ENCODE data around the gene METTL8. TPM values are rescaled to one million over a fixed set of nuclear protein-coding genes. Genes with fewer than 3 reads are reported as not detected.

Gene METTL8
- polyA plus RNA-seq, 1 of the 3 experiments (the other 2 are of a cell fraction), result 5.1 TPM

DNA sequence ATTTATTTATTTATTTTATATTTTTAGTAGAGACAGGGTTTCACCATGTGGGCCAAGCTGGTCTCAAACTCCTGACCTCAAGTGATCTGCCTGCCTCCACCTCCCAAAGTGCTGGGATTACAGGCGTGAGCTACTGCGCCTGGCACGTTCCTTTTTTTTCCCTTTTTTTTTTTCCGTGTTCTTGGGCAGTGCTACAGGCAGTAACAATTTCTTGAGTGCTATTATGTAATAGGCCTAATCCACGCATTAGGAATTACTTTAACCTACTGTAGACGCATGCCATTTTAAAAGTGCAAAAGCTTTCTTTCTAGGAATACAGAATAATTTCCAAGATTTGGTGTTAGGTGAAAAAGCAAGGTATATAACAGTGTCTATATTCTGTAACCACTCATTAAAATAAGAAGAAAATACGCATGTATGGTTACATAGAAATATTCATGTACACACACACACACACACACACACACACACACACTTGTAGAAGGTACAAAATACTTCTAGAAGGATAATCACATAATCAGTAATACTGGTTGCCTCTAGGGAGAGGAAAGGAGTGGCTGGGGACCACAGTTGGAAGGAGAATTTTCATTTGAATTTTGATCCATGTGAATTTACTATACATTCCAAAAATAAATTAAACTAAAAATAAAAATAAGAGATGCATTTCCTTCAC is 92.3 kb downstream of the METTL8 start:
- Histone ChIP-seq H3K27ac (ENCODE audit: low read depth in 2 of 2, low read length in 1 of 2) (no peak overlapping the region; a peak in 1 of 4 replicates), H2AFZ (ENCODE audit: low read depth) (no peak overlapping the region), H3K27me3 (ENCODE audit: insufficient read depth) (no peaks in the 10 kb centered on the region), H4K20me1 (ENCODE audit: insufficient read depth) (no peaks in the 10 kb centered on the region), H3K4me3 (ENCODE audit: low read depth in 2 of 2, low read length in 1 of 2) (no peak overlapping the region), H3K4me2 (no peak overlapping the region), H3K36me3 (replicated peaks in 1 of 2; ENCODE audit: control insufficient read depth in 1 of 2, insufficient read depth in 2 of 2, low read length in 1 of 2) (no peaks in the 10 kb centered on the region), H3K9ac (no peak overlapping the region), H3K9me2 (no peaks in the 10 kb centered on the region), H3K79me2 (ENCODE audit: insufficient read depth) (no peaks in the 10 kb centered on the region), H3F3A (replicated peaks; ENCODE audit: insufficient read depth) (peaks cover 4% of the 10 kb centered on the region), H3K4me1 (ENCODE audit: control insufficient read depth in 1 of 2, insufficient read depth in 2 of 2, low read depth in 1 of 2, low read length in 1 of 2) (no peaks in the 10 kb centered on the region), H3K9me3 (no peaks in the 10 kb centered on the region)
- ChIA-PET CTCF (no interaction called here), POLR2A (no interaction called here)
- no peak for DNase-seq
- TF ChIP-seq EP300 (IDR thresholded peaks at IDR 0.05; ENCODE audit: borderline replicate concordance in 1 of 2, low read depth in 1 of 2, low read length in 1 of 2) (no peak), FOSL2 (IDR thresholded peaks at IDR 0.05; ENCODE audit: borderline replicate concordance, low read depth) (no peak), TEAD4 (IDR thresholded peaks at IDR 0.05; ENCODE audit: borderline replicate concordance, insufficient read depth) (no peak), ELF1 (IDR thresholded peaks at IDR 0.05) (no peak), NRF1 (IDR thresholded peaks at IDR 0.05; ENCODE audit: low read depth, low read length) (no peak)
- TF ChIP-seq, protein P1, sequence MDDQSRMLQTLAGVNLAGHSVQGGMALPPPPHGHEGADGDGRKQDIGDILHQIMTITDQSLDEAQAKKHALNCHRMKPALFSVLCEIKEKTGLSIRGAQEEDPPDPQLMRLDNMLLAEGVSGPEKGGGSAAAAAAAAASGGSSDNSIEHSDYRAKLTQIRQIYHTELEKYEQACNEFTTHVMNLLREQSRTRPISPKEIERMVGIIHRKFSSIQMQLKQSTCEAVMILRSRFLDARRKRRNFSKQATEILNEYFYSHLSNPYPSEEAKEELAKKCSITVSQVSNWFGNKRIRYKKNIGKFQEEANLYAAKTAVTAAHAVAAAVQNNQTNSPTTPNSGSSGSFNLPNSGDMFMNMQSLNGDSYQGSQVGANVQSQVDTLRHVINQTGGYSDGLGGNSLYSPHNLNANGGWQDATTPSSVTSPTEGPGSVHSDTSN (IDR thresholded peaks at IDR 0.05), result no peak
- WGBS (ENCODE audit: low lambda C conversion rate), result 99% methylated on average over 7 of the region's 7 CpGs

DNA sequence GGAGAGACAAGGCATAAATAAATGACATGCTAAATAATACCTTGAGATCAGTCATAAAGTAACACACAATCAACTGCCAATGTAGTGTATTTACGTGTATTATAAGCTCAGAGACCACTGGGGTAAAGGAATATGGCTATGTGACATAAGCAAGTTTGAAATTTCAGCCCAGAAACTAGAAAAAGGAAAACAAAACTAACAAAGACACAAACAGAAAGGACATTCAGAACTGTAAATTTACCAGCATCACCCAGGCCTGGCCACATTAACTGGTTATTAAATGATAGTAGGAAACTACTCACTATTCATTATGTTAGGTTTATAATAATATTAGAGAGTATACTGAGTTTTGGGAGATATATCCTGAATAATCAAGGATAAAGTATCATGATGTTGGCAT is 98.8 kb downstream of the METTL8 start:
- ChIA-PET CTCF (no interaction called here), POLR2A (no interaction called here)
- Histone ChIP-seq H3K9ac (no peak overlapping the region), H3K4me1 (ENCODE audit: control insufficient read depth in 1 of 2, insufficient read depth in 2 of 2, low read depth in 1 of 2, low read length in 1 of 2) (peaks cover 0 to 2% of the 10 kb centered on the region in 2 experiments; a peak in 1 of 4 replicates), H4K20me1 (ENCODE audit: insufficient read depth) (no peaks in the 10 kb centered on the region), H3K4me2 (no peak overlapping the region), H3K36me3 (replicated peaks in 1 of 2; ENCODE audit: control insufficient read depth in 1 of 2, insufficient read depth in 2 of 2, low read length in 1 of 2) (no peaks in the 10 kb centered on the region), H3K4me3 (ENCODE audit: low read depth in 2 of 2, low read length in 1 of 2) (no peak overlapping the region), H3F3A (replicated peaks; ENCODE audit: insufficient read depth) (no peaks in the 10 kb centered on the region), H2AFZ (ENCODE audit: low read depth) (no peak overlapping the region), H3K27ac (ENCODE audit: low read depth in 2 of 2, low read length in 1 of 2) (no peak overlapping the region), H3K9me3 (no peaks in the 10 kb centered on the region), H3K9me2 (no peaks in the 10 kb centered on the region), H3K79me2 (ENCODE audit: insufficient read depth) (no peaks in the 10 kb centered on the region), H3K27me3 (ENCODE audit: insufficient read depth) (no peaks in the 10 kb centered on the region)
- TF ChIP-seq FOSL2 (IDR thresholded peaks at IDR 0.05; ENCODE audit: borderline replicate concordance, low read depth) (no peak), MXI1 (IDR thresholded peaks at IDR 0.05; ENCODE audit: low read depth, low read length) (no peak), ELF1 (IDR thresholded peaks at IDR 0.05) (no peak), SMC3 (IDR thresholded peaks at IDR 0.05; ENCODE audit: low read depth, low read length) (no peak)
- TF ChIP-seq, protein P2, sequence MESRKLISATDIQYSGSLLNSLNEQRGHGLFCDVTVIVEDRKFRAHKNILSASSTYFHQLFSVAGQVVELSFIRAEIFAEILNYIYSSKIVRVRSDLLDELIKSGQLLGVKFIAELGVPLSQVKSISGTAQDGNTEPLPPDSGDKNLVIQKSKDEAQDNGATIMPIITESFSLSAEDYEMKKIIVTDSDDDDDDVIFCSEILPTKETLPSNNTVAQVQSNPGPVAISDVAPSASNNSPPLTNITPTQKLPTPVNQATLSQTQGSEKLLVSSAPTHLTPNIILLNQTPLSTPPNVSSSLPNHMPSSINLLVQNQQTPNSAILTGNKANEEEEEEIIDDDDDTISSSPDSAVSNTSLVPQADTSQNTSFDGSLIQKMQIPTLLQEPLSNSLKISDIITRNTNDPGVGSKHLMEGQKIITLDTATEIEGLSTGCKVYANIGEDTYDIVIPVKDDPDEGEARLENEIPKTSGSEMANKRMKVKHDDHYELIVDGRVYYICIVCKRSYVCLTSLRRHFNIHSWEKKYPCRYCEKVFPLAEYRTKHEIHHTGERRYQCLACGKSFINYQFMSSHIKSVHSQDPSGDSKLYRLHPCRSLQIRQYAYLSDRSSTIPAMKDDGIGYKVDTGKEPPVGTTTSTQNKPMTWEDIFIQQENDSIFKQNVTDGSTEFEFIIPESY (IDR thresholded peaks at IDR 0.05; ENCODE audit: borderline replicate concordance, low read depth), result no peak
- TF ChIP-seq, protein P3, sequence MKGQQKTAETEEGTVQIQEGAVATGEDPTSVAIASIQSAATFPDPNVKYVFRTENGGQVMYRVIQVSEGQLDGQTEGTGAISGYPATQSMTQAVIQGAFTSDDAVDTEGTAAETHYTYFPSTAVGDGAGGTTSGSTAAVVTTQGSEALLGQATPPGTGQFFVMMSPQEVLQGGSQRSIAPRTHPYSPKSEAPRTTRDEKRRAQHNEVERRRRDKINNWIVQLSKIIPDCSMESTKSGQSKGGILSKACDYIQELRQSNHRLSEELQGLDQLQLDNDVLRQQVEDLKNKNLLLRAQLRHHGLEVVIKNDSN (IDR thresholded peaks at IDR 0.05; ENCODE audit: borderline replicate concordance, low read depth), result no peak
- TF ChIP-seq, protein P4, sequence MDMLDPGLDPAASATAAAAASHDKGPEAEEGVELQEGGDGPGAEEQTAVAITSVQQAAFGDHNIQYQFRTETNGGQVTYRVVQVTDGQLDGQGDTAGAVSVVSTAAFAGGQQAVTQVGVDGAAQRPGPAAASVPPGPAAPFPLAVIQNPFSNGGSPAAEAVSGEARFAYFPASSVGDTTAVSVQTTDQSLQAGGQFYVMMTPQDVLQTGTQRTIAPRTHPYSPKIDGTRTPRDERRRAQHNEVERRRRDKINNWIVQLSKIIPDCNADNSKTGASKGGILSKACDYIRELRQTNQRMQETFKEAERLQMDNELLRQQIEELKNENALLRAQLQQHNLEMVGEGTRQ (IDR thresholded peaks at IDR 0.05; ENCODE audit: borderline replicate concordance, low read depth, low read length), result no peak
- no peak for DNase-seq
- WGBS (ENCODE audit: low lambda C conversion rate), result 92% methylated on average over 1 of the region's 1 CpG
